K562 (cell line): Measurements from ENCODE around the gene FARP1. TPM values are rescaled to one million over a fixed set of nuclear protein-coding genes. Genes with fewer than 3 reads are reported as not detected.
A peak's percentile ranks its signal among the peaks of the same experiment; 100 is the strongest.

Experiments used
- ATAC-seq: fragments of 200-7000 bp; cut with Tn5 transposase; 3 replicates; pipeline ENCODE4 v1.9.1; 2020; ENCODE audit warnings: moderate library complexity
- BruUV-seq: library from RNA; stranded (reverse); fragments of 400-500 nt; replicated peaks from 2 replicates; lab custom pipeline; 2021; lab: Mats Ljungman, UMichigan
- CTCF ChIA-PET: fragments of 300-600 bp; formaldehyde crosslinking; extraction: SDS; loops from one replicate; lab custom pipeline; 2021; ENCODE audit warnings: low intra/inter-chr PET ratio; lab: Yijun Ruan, JAX
- POLR2A ChIA-PET: fragments of 300-600, 350-650 bp; sonication (Branson Sonifier 250); formaldehyde crosslinking; extraction: SDS; loops from one replicate; lab custom pipeline; 2021; ENCODE audit warnings: antibody characterized with exemption, inconsistent platforms; lab: Yijun Ruan, JAX
- DNase-seq, 4 experiments: peaks; one replicate each; pipeline versions ENCODE4 v3.0.0 to v3.0.0-alpha.2; 2011 to 2018; ENCODE audit warnings: low spot score in 3 of 4, mixed read lengths in 3 of 4; ENCODE audit errors: extremely low read depth in 1 of 4
- FAIRE-seq: peaks from 2 replicates; lab custom pipeline; 2011; peaks lifted over from hg19 to GRCh38; lab: Jason Lieb, UNC
- H2AFZ ChIP-seq: 2 replicates; pipeline ENCODE4 v1.6.0; 2011; ENCODE audit warnings: low read depth, low read length, control low read depth, inconsistent platforms
- H3K27ac ChIP-seq: fragments of 200-600 bp; 3 replicates; pipeline ENCODE4 v1.8.0; 2011; ENCODE audit warnings: low read depth, mild to moderate bottlenecking, control low read depth, inconsistent platforms, low read length, moderate library complexity, mixed read lengths; ENCODE audit errors: extremely low read depth
- H3K27me3 ChIP-seq, 2 experiments: fragments of 300-600 bp in 1 of 2; 2 replicates in 1 of 2; 3 replicates in 1 of 2; pipeline versions ENCODE4 v1.6.0 to v1.8.0; 2011; ENCODE audit warnings: inconsistent platforms in 2 of 2, low read length in 2 of 2, mild to moderate bottlenecking in 1 of 2, mixed read lengths in 1 of 2, moderate library complexity in 1 of 2; ENCODE audit not compliant: control insufficient read depth in 2 of 2, insufficient read depth in 2 of 2
- H3K36me3 ChIP-seq: fragments of 300-600 bp; 3 replicates; pipeline ENCODE4 v1.8.0; 2011; ENCODE audit warnings: mild to moderate bottlenecking, low read length, inconsistent platforms; ENCODE audit not compliant: control insufficient read depth, insufficient read depth
- H3K4me1 ChIP-seq, 2 experiments: fragments of 200-600 bp in 1 of 2; replicated peaks in 1 of 2; 2 replicates in 1 of 2; 3 replicates in 1 of 2; pipeline versions ENCODE4 v1.5.1 to v1.8.0; 2011; ENCODE audit warnings: inconsistent platforms in 2 of 2, low read length in 2 of 2, mild to moderate bottlenecking in 1 of 2, mixed read lengths in 1 of 2, moderate library complexity in 1 of 2; ENCODE audit not compliant: control insufficient read depth in 2 of 2, insufficient read depth in 2 of 2
- H3K4me2 ChIP-seq: 2 replicates; pipeline ENCODE4 v1.6.1; 2011; ENCODE audit warnings: low read length, control low read depth, inconsistent platforms, mixed read lengths; ENCODE audit not compliant: insufficient read depth
- H3K4me3 ChIP-seq: fragments of 200-600 bp; sonication (generic), shearing (Covaris generic); 2 replicates; pipeline ENCODE4 v1.5.1; 2016; ENCODE audit warnings: control low read depth, inconsistent platforms
- H3K79me2 ChIP-seq: fragments of 200-600 bp; 3 replicates; pipeline ENCODE4 v1.8.0; 2011; ENCODE audit warnings: low read length, inconsistent platforms; ENCODE audit not compliant: control insufficient read depth, insufficient read depth
- H3K9ac ChIP-seq, 2 experiments: 2 replicates each; pipeline versions ENCODE4 v1.6.0 to v1.6.1; 2011; ENCODE audit warnings: low read depth in 2 of 2, low read length in 2 of 2, control low read depth in 1 of 2, inconsistent platforms in 1 of 2, mild to moderate bottlenecking in 1 of 2, mixed read lengths in 1 of 2; ENCODE audit not compliant: insufficient read depth in 1 of 2
- H3K9me1 ChIP-seq: one replicate; pipeline ENCODE4 v1.6.0; 2011; ENCODE audit warnings: inconsistent platforms, mild to moderate bottlenecking, low read length, moderate library complexity; ENCODE audit not compliant: control insufficient read depth, insufficient read depth
- H3K9me3 ChIP-seq: replicated peaks from 2 replicates; pipeline ENCODE4 v1.5.1; 2011; ENCODE audit warnings: low read depth, low read length, inconsistent platforms; ENCODE audit not compliant: control insufficient read depth, insufficient read depth
- H4K20me1 ChIP-seq: replicated peaks from 2 replicates; pipeline ENCODE4 v1.6.1; 2011; ENCODE audit warnings: low read length, inconsistent platforms, mixed read lengths; ENCODE audit not compliant: control insufficient read depth, insufficient read depth
- BCL6 ChIP-seq: fragments of 250-450 bp; sonication (Bioruptor Pico); IDR thresholded peaks from 2 replicates; pipeline ENCODE4 v1.4.0; 2020
- CBX3 ChIP-seq, 2 experiments: IDR thresholded peaks; 1 replicate in 1 of 2; 2 replicates in 1 of 2; pipeline ENCODE4 v1.6.1; 2012; ENCODE audit warnings: inconsistent platforms in 2 of 2, low read length in 2 of 2, borderline replicate concordance in 1 of 2, control low read depth in 1 of 2
- COPS2 ChIP-seq: fragments of 450-650 bp; conservative IDR thresholded peaks from 2 replicates; pipeline ENCODE4 v1.6.1; 2016; ENCODE audit warnings: mild to moderate bottlenecking, moderate library complexity
- ELK1 ChIP-seq: sonication (generic); formaldehyde crosslinking; IDR thresholded peaks from 2 replicates; pipeline ENCODE4 v1.8.1; 2022; ENCODE audit warnings: missing genetic modification reagents
- IRF2 ChIP-seq: sonication (generic); formaldehyde crosslinking; IDR thresholded peaks from 2 replicates; pipeline ENCODE4 v1.8.1; 2022; ENCODE audit warnings: mild to moderate bottlenecking, missing genetic modification reagents
- MYNN ChIP-seq, 2 experiments: sonication (generic); formaldehyde crosslinking in 1 of 2; IDR thresholded peaks; 2 replicates each; pipeline versions ENCODE4 v1.5.0 to v1.6.1; 2016 to 2020; ENCODE audit warnings: antibody characterized with exemption in 1 of 2, missing genetic modification reagents in 1 of 2
- PHF20 ChIP-seq: fragments of 450-650 bp; IDR thresholded peaks from 2 replicates; pipeline ENCODE4 v1.6.1; 2018; ENCODE audit not compliant: partially characterized antibody
- PKNOX1 ChIP-seq: fragments of 450-650 bp; IDR thresholded peaks from 2 replicates; pipeline ENCODE4 v1.6.1; 2016
- SAFB ChIP-seq: fragments of 200-400 bp; formaldehyde crosslinking; IDR thresholded peaks from 2 replicates; pipeline ENCODE4 v1.6.1; 2017; ENCODE audit warnings: low read depth, low read length, borderline replicate concordance
- ZBTB34 ChIP-seq: fragments of 250-450 bp; sonication (Bioruptor Pico); IDR thresholded peaks from 2 replicates; pipeline ENCODE4 v1.8.0; 2021; ENCODE audit warnings: mild to moderate bottlenecking, moderate library complexity
- ZBTB7A ChIP-seq: IDR thresholded peaks from 2 replicates; pipeline ENCODE4 v1.6.1; 2011; ENCODE audit warnings: low read depth, mild to moderate bottlenecking, low read length, moderate library complexity, borderline replicate concordance; ENCODE audit not compliant: control insufficient read depth
- ZNF121 ChIP-seq: sonication (generic); formaldehyde crosslinking; conservative IDR thresholded peaks from 2 replicates; pipeline ENCODE4 v1.8.0; 2022; ENCODE audit warnings: missing genetic modification reagents
- ZNF197 ChIP-seq: fragments of 200-800 bp; sonication (Bioruptor generic); IDR thresholded peaks from 2 replicates; pipeline ENCODE4 v1.6.1; 2016; ENCODE audit warnings: low read depth, missing genetic modification characterization, missing compliant biosample characterization
- WGBS: fragments of 100-300 bp; shearing (Covaris generic); methylation state at CpG from one replicate; pipeline ENCODE4 v1.1.6; 2016; ENCODE audit warnings: low coverage, mixed read lengths; ENCODE audit not compliant: insufficient coverage; ENCODE audit errors: missing lambda C conversion rate; 5-methylcytosine and 5-hydroxymethylcytosine counted together
- in situ Hi-C: fragments of 300-500 bp; cut with MboI; formaldehyde crosslinking; loops from 4 replicates; pipeline ENCODE4 v1.15.0; 2018; ENCODE audit warnings: inconsistent platforms, mixed read lengths
- intact Hi-C: fragments of 100-400 bp; cut with micrococcal nuclease; formaldehyde crosslinking; loops from 2 replicates; pipeline ENCODE4 v1.14.2; 2022
- polyA plus RNA-seq, 8 experiments: library from polyadenylated mRNA; depleted of rRNA in 4 of 8; stranded (reverse) in 5 of 8; unstranded in 3 of 8; fragments of >200 nt; fragmentation: Nextera tagmentation in 2 of 8; fragmentation: Illumina TruSeq in 1 of 8; extraction: Ambion mirVana in 2 of 8; extraction: Trizol in 1 of 8; gene quantifications; 2 replicates each; pipeline versions ENCODE4 v1.2.1 to v1.2.3, GENCODE V29; 2011 to 2014; ENCODE audit warnings: inconsistent platforms in 1 of 8, missing spikeins in 1 of 8
- total RNA-seq, 7 experiments: library from RNA; depleted of rRNA in 6 of 7; stranded (reverse); fragments of >200 nt in 6 of 7; fragmentation: Illumina TruSeq in 2 of 7; extraction: Trizol in 2 of 7; gene quantifications; 2 replicates each; pipeline versions ENCODE4 v1.2.1 to v1.2.3, GENCODE V29; 2011 to 2021; ENCODE audit warnings: low replicate concordance in 1 of 7

FARP1 gene
- total and polyA plus RNA-seq, 9 of the 15 experiments (the other 6 are each of a cell fraction or from before 2014, with no cell fraction given): 0.03 to 0.29 (median 0.05) TPM; not detected in 3

GRCh38 chr13:98451676-98452470 lies 309.0 kb downstream of the FARP1 start:
- TF ChIP-seq IRF2 (CRISPR knock-in tag) (no peak), COPS2 (no peak), PHF20 (no peak), PKNOX1 (no peak), ZBTB7A (no peak), ZNF121 (CRISPR knock-in tag) (no peak), ZNF197 (CRISPR knock-in tag) (no peak), CBX3 (IDR thresholded peaks at IDR 0.05; ENCODE audit: borderline replicate concordance in 1 of 2, low read length in 2 of 2) (no peak), MYNN (IDR thresholded peaks at IDR 0.05) (no peak), MYNN (CRISPR knock-in tag; IDR thresholded peaks at IDR 0.05) (no peak), BCL6 (no peak), ZBTB34 (no peak), SAFB (no peak), ELK1 (CRISPR knock-in tag) (no peak)
- Histone ChIP-seq H3K9ac (peak overlapping the region in 1 of 2 experiments; percentile 45; a peak in 1 of 4 replicates), H3K9me1 (no peaks in the 10 kb centered on the region), H3K27ac (no peak overlapping the region), H3K4me3 (no peak overlapping the region), H3K79me2 (no peaks in the 10 kb centered on the region), H3K4me2 (no peak overlapping the region), H3K36me3 (peaks cover 20% of the 10 kb centered on the region; the same call in 2 of the 3 replicates), H2AFZ (no peak overlapping the region), H4K20me1 (no peaks in the 10 kb centered on the region), H3K27me3 (no peaks in the 10 kb centered on the region), H3K4me1 (no peaks in the 10 kb centered on the region), H3K9me3 (no peaks in the 10 kb centered on the region)
- 90% methylated on average over 20 of the region's 23 CpGs for WGBS
- FAIRE-seq (no peak), DNase-seq (no peak), ATAC-seq (no peak)
- intact Hi-C loops (no loop called here), in situ Hi-C loops (no loop called here)
- no TSS peak for BruUV-seq
- ChIA-PET CTCF (no interaction called here), POLR2A (interaction anchor here (0.6 kb wide), 1 partner anchor 171 kb away, joined by 3 read pairs; no protein-coding TSS in a partner anchor)
